Activated naive CD4-positive, alpha-beta T cell treated with anti-CD3 and anti-CD28 coated beads, Interleukin-2, amount 50 U/mL, for 24 hours (primary cell): Measurements from ENCODE around the gene ADAT3.

Experiments
- H3K27ac Mint-ChIP-seq: one replicate; pipeline ENCODE4 v1.8.0; 2021; ENCODE audit warnings: mild to moderate bottlenecking, mixed read lengths
- H3K27me3 Mint-ChIP-seq: one replicate; pipeline ENCODE4 v1.8.0; 2021; ENCODE audit warnings: mixed read lengths
- H3K36me3 Mint-ChIP-seq: one replicate; pipeline ENCODE4 v1.8.0; 2021; ENCODE audit warnings: mixed read lengths
- H3K4me1 Mint-ChIP-seq: one replicate; pipeline ENCODE4 v1.8.0; 2021; ENCODE audit warnings: mixed read lengths
- H3K4me3 Mint-ChIP-seq: one replicate; pipeline ENCODE4 v1.8.0; 2021; ENCODE audit warnings: mild to moderate bottlenecking, mixed read lengths
- H3K9me3 Mint-ChIP-seq: one replicate; pipeline ENCODE4 v1.8.0; 2021; ENCODE audit warnings: mixed read lengths

Gene ADAT3

GRCh38 chr19:1914826-1915341 lies 9.7 kb downstream of the ADAT3 start:
- H3K36me3 Mint-ChIP-seq = no peaks in the 10 kb centered on the region
- H3K9me3 Mint-ChIP-seq = no peaks in the 10 kb centered on the region
- no peak overlapping the region for H3K27ac Mint-ChIP-seq
- no peaks in the 10 kb centered on the region for H3K27me3 Mint-ChIP-seq
- no peak overlapping the region for H3K4me3 Mint-ChIP-seq
- peaks cover 5% of the 10 kb centered on the region for H3K4me1 Mint-ChIP-seq

- Mint-ChIP-seq H3K4me3 (no peak overlapping the region), H3K9me3 (no peaks in the 10 kb centered on the region), H3K27ac (no peak overlapping the region), H3K4me1 (no peaks in the 10 kb centered on the region), H3K36me3 (no peaks in the 10 kb centered on the region), H3K27me3 (no peaks in the 10 kb centered on the region)
Observed at GRCh38 chr19:1917146-1917545, 11.9 kb downstream of the ADAT3 start.

GRCh38 chr19:1917926-1918325 lies 12.7 kb downstream of the ADAT3 start:
- Mint-ChIP-seq H3K9me3 (no peaks in the 10 kb centered on the region), H3K27ac (peak overlapping the region; percentile 30), H3K36me3 (no peaks in the 10 kb centered on the region), H3K4me3 (no peak overlapping the region), H3K4me1 (no peaks in the 10 kb centered on the region), H3K27me3 (no peaks in the 10 kb centered on the region)

GRCh38 chr19:1918975-1919374 lies 13.8 kb downstream of the ADAT3 start:
- Mint-ChIP-seq H3K27me3 (no peaks in the 10 kb centered on the region), H3K4me1 (no peaks in the 10 kb centered on the region), H3K36me3 (no peaks in the 10 kb centered on the region), H3K27ac (no peak overlapping the region), H3K9me3 (no peaks in the 10 kb centered on the region), H3K4me3 (no peak overlapping the region)

GRCh38 chr19:1920644-1921043 lies 15.4 kb downstream of the ADAT3 start:
- H3K36me3 Mint-ChIP-seq = no peaks in the 10 kb centered on the region
- no peaks in the 10 kb centered on the region for H3K27me3 Mint-ChIP-seq
- H3K4me1 Mint-ChIP-seq = no peaks in the 10 kb centered on the region
- no peaks in the 10 kb centered on the region for H3K9me3 Mint-ChIP-seq
- H3K27ac Mint-ChIP-seq = no peak overlapping the region
- H3K4me3 Mint-ChIP-seq = no peak overlapping the region

- H3K27ac Mint-ChIP-seq = no peak overlapping the region
- no peaks in the 10 kb centered on the region for H3K4me1 Mint-ChIP-seq
- H3K36me3 Mint-ChIP-seq = no peaks in the 10 kb centered on the region
- no peaks in the 10 kb centered on the region for H3K27me3 Mint-ChIP-seq
- H3K9me3 Mint-ChIP-seq = no peaks in the 10 kb centered on the region
- H3K4me3 Mint-ChIP-seq = no peak overlapping the region
Observed at GRCh38 chr19:1921326-1921725, 16.1 kb downstream of the ADAT3 start.

GRCh38 chr19:1921825-1922224 lies 16.6 kb downstream of the ADAT3 start:
- no peaks in the 10 kb centered on the region for H3K4me1 Mint-ChIP-seq
- H3K27ac Mint-ChIP-seq = no peak overlapping the region
- no peaks in the 10 kb centered on the region for H3K36me3 Mint-ChIP-seq
- H3K27me3 Mint-ChIP-seq = no peaks in the 10 kb centered on the region
- no peaks in the 10 kb centered on the region for H3K9me3 Mint-ChIP-seq
- H3K4me3 Mint-ChIP-seq = no peak overlapping the region

GRCh38 chr19:1922803-1923202 lies 17.6 kb downstream of the ADAT3 start:
- no peak overlapping the region for H3K27ac Mint-ChIP-seq

GRCh38 chr19:1923319-1923718 lies 18.1 kb downstream of the ADAT3 start:
- H3K4me1 Mint-ChIP-seq = peaks cover 7% of the 10 kb centered on the region
- no peak overlapping the region for H3K27ac Mint-ChIP-seq
- H3K27me3 Mint-ChIP-seq = no peaks in the 10 kb centered on the region
- no peak overlapping the region for H3K4me3 Mint-ChIP-seq
- no peaks in the 10 kb centered on the region for H3K36me3 Mint-ChIP-seq
- no peaks in the 10 kb centered on the region for H3K9me3 Mint-ChIP-seq

More at GRCh38 chr19:1922803-1923202, 17.6 kb downstream of the ADAT3 start:
- no peaks in the 10 kb centered on the region for H3K36me3 Mint-ChIP-seq
- no peaks in the 10 kb centered on the region for H3K27me3 Mint-ChIP-seq
- no peak overlapping the region for H3K4me3 Mint-ChIP-seq
- H3K4me1 Mint-ChIP-seq = peaks cover 4% of the 10 kb centered on the region
- H3K9me3 Mint-ChIP-seq = no peaks in the 10 kb centered on the region

- no peaks in the 10 kb centered on the region for H3K36me3 Mint-ChIP-seq
- H3K27ac Mint-ChIP-seq = no peak overlapping the region
- H3K4me1 Mint-ChIP-seq = peaks cover 10% of the 10 kb centered on the region
- H3K4me3 Mint-ChIP-seq = no peak overlapping the region
- H3K27me3 Mint-ChIP-seq = no peaks in the 10 kb centered on the region
- no peaks in the 10 kb centered on the region for H3K9me3 Mint-ChIP-seq
Observed at GRCh38 chr19:1924320-1924961, 19.2 kb downstream of the ADAT3 start.

- Mint-ChIP-seq H3K4me3 (no peak overlapping the region), H3K27me3 (no peaks in the 10 kb centered on the region), H3K4me1 (peaks cover 15% of the 10 kb centered on the region), H3K36me3 (no peaks in the 10 kb centered on the region), H3K9me3 (no peaks in the 10 kb centered on the region), H3K27ac (no peak overlapping the region)
Observed at GRCh38 chr19:1925544-1925943, 20.3 kb downstream of the ADAT3 start.

GRCh38 chr19:1929021-1929742 lies 24.0 kb downstream of the ADAT3 start:
- peak overlapping the region; percentile 76 for H3K4me3 Mint-ChIP-seq
- no peaks in the 10 kb centered on the region for H3K9me3 Mint-ChIP-seq
- no peak overlapping the region for H3K27ac Mint-ChIP-seq
- peaks cover 20% of the 10 kb centered on the region for H3K4me1 Mint-ChIP-seq
- H3K36me3 Mint-ChIP-seq = no peaks in the 10 kb centered on the region
- no peaks in the 10 kb centered on the region for H3K27me3 Mint-ChIP-seq

- Mint-ChIP-seq H3K36me3 (no peaks in the 10 kb centered on the region), H3K4me3 (no peak overlapping the region), H3K27me3 (no peaks in the 10 kb centered on the region), H3K9me3 (no peaks in the 10 kb centered on the region), H3K4me1 (peaks cover 25% of the 10 kb centered on the region), H3K27ac (no peak overlapping the region)
Observed at GRCh38 chr19:1931445-1931844, 26.2 kb downstream of the ADAT3 start.

GRCh38 chr19:1932395-1932794 lies 27.2 kb downstream of the ADAT3 start:
- Mint-ChIP-seq H3K9me3 (no peaks in the 10 kb centered on the region), H3K4me1 (peaks cover 28% of the 10 kb centered on the region), H3K27ac (no peak overlapping the region), H3K27me3 (no peaks in the 10 kb centered on the region), H3K4me3 (no peak overlapping the region), H3K36me3 (no peaks in the 10 kb centered on the region)

GRCh38 chr19:1933244-1933643 lies 28.0 kb downstream of the ADAT3 start:
- Mint-ChIP-seq H3K27me3 (no peaks in the 10 kb centered on the region), H3K4me1 (peaks cover 21% of the 10 kb centered on the region), H3K27ac (no peak overlapping the region), H3K36me3 (no peaks in the 10 kb centered on the region), H3K9me3 (no peaks in the 10 kb centered on the region), H3K4me3 (no peak overlapping the region)

- no peaks in the 10 kb centered on the region for H3K9me3 Mint-ChIP-seq
- H3K36me3 Mint-ChIP-seq = no peaks in the 10 kb centered on the region
- H3K4me3 Mint-ChIP-seq = no peak overlapping the region
- no peaks in the 10 kb centered on the region for H3K27me3 Mint-ChIP-seq
- H3K27ac Mint-ChIP-seq = no peak overlapping the region
- H3K4me1 Mint-ChIP-seq = peaks cover 19% of the 10 kb centered on the region
Observed at GRCh38 chr19:1933942-1934341, 28.7 kb downstream of the ADAT3 start.
